ENCODE data around the gene CLOCK.

CLOCK gene

GRCh38 chr4:55395529-55396307, 151.0 kb downstream of the CLOCK start, which contains the start of gene TMEM165:
TSS of gene TMEM165 (plus strand) at chr4:55395957. CDS start at chr4:55396190, 233 bp downstream.
- Histone ChIP-seq H3K4me1 (ENCODE audit: control insufficient read depth in 1 of 2, insufficient read depth in 2 of 2, low read length in 2 of 2) (peaks cover 25 to 36% of the 10 kb centered on the region in 2 donors), H3K9me3 (ENCODE audit: control insufficient read depth in 1 of 2, low read length in 2 of 2) (no peaks in the 10 kb centered on the region), H3K36me3 (ENCODE audit: control insufficient read depth in 1 of 2, insufficient read depth in 2 of 2, low read length in 2 of 2) (peaks cover 0 to 6% of the 10 kb centered on the region in 2 donors)

GRCh38 chr4:55395218-55395528, 151.5 kb downstream of the CLOCK start:
- peaks cover 25 to 32% of the 10 kb centered on the region in 2 donors for H3K4me1 ChIP-seq (ENCODE audit: control insufficient read depth in 1 of 2, insufficient read depth in 2 of 2, low read length in 2 of 2)
- peak overlapping the region; percentile 98 for H3K27ac ChIP-seq (ENCODE audit: low read depth, low read length)
- no peaks in the 10 kb centered on the region for H3K27me3 ChIP-seq (ENCODE audit: control insufficient read depth in 1 of 2, insufficient read depth in 2 of 2, low read length in 2 of 2)
- peak overlapping the region; percentile 76 to 97 for H3K4me3 ChIP-seq (ENCODE audit: low read depth in 1 of 2, low read length in 2 of 2)
- H3K9me3 ChIP-seq (ENCODE audit: control insufficient read depth in 1 of 2, low read length in 2 of 2): no peaks in the 10 kb centered on the region
- H3K36me3 ChIP-seq (ENCODE audit: control insufficient read depth in 1 of 2, insufficient read depth in 2 of 2, low read length in 2 of 2): peaks cover 0 to 6% of the 10 kb centered on the region in 2 donors
- H3K9ac ChIP-seq (ENCODE audit: low read depth in 1 of 2, low read length in 2 of 2): peak overlapping the region; percentile 51 to 82

More at GRCh38 chr4:55395529-55396307, 151.0 kb downstream of the CLOCK start, which contains the start of gene TMEM165:
- Histone ChIP-seq H3K27me3 (ENCODE audit: control insufficient read depth in 1 of 2, insufficient read depth in 2 of 2, low read length in 2 of 2) (no peaks in the 10 kb centered on the region), H3K27ac (ENCODE audit: low read depth, low read length) (peak within 1 kb of the TSS; percentile 98), H3K9ac (ENCODE audit: low read depth in 1 of 2, low read length in 2 of 2) (peak within 1 kb of the TSS; percentile 82 to 85), H3K4me3 (ENCODE audit: low read depth in 1 of 2, low read length in 2 of 2) (peak within 1 kb of the TSS; percentile 76 to 97)

GRCh38 chr4:55393461-55394320, 153.0 kb downstream of the CLOCK start:
- Histone ChIP-seq H3K36me3 (ENCODE audit: control insufficient read depth in 1 of 2, insufficient read depth in 2 of 2, low read length in 2 of 2) (no peaks in the 10 kb centered on the region), H3K27me3 (ENCODE audit: control insufficient read depth in 1 of 2, insufficient read depth in 2 of 2, low read length in 2 of 2) (no peaks in the 10 kb centered on the region), H3K27ac (ENCODE audit: low read depth, low read length) (no peak overlapping the region), H3K9ac (ENCODE audit: low read depth in 1 of 2, low read length in 2 of 2) (no peak overlapping the region), H3K4me3 (ENCODE audit: low read depth in 1 of 2, low read length in 2 of 2) (no peak overlapping the region), H3K9me3 (ENCODE audit: control insufficient read depth in 1 of 2, low read length in 2 of 2) (no peaks in the 10 kb centered on the region), H3K4me1 (ENCODE audit: control insufficient read depth in 1 of 2, insufficient read depth in 2 of 2, low read length in 2 of 2) (peaks cover 17 to 25% of the 10 kb centered on the region in 2 donors)

GRCh38 chr4:55386840-55387239, 159.9 kb downstream of the CLOCK start:
- Histone ChIP-seq H3K27me3 (ENCODE audit: control insufficient read depth in 1 of 2, insufficient read depth in 2 of 2, low read length in 2 of 2) (no peaks in the 10 kb centered on the region), H3K4me3 (ENCODE audit: low read depth in 1 of 2, low read length in 2 of 2) (no peak overlapping the region), H3K4me1 (ENCODE audit: control insufficient read depth in 1 of 2, insufficient read depth in 2 of 2, low read length in 2 of 2) (peaks cover 0 to 4% of the 10 kb centered on the region in 2 donors), H3K36me3 (ENCODE audit: control insufficient read depth in 1 of 2, insufficient read depth in 2 of 2, low read length in 2 of 2) (no peaks in the 10 kb centered on the region), H3K27ac (ENCODE audit: low read depth, low read length) (no peak overlapping the region), H3K9me3 (ENCODE audit: control insufficient read depth in 1 of 2, low read length in 2 of 2) (no peaks in the 10 kb centered on the region), H3K9ac (ENCODE audit: low read depth in 1 of 2, low read length in 2 of 2) (no peak overlapping the region)

GRCh38 chr4:55386073-55386472, 160.6 kb downstream of the CLOCK start:
- H3K4me3 ChIP-seq (ENCODE audit: low read depth in 1 of 2, low read length in 2 of 2): no peak overlapping the region
- no peaks in the 10 kb centered on the region for H3K27me3 ChIP-seq (ENCODE audit: control insufficient read depth in 1 of 2, insufficient read depth in 2 of 2, low read length in 2 of 2)
- no peaks in the 10 kb centered on the region for H3K36me3 ChIP-seq (ENCODE audit: control insufficient read depth in 1 of 2, insufficient read depth in 2 of 2, low read length in 2 of 2)
- H3K9ac ChIP-seq (ENCODE audit: low read depth in 1 of 2, low read length in 2 of 2): no peak overlapping the region
- no peaks in the 10 kb centered on the region for H3K9me3 ChIP-seq (ENCODE audit: control insufficient read depth in 1 of 2, low read length in 2 of 2)
- H3K27ac ChIP-seq (ENCODE audit: low read depth, low read length): no peak overlapping the region
- peaks cover 7 to 12% of the 10 kb centered on the region in 2 donors for H3K4me1 ChIP-seq (ENCODE audit: control insufficient read depth in 1 of 2, insufficient read depth in 2 of 2, low read length in 2 of 2)

- Histone ChIP-seq H3K9me3 (ENCODE audit: control insufficient read depth in 1 of 2, low read length in 2 of 2) (no peaks in the 10 kb centered on the region), H3K27ac (ENCODE audit: low read depth, low read length) (no peak overlapping the region), H3K36me3 (ENCODE audit: control insufficient read depth in 1 of 2, insufficient read depth in 2 of 2, low read length in 2 of 2) (no peaks in the 10 kb centered on the region), H3K27me3 (ENCODE audit: control insufficient read depth in 1 of 2, insufficient read depth in 2 of 2, low read length in 2 of 2) (no peaks in the 10 kb centered on the region), H3K4me1 (ENCODE audit: control insufficient read depth in 1 of 2, insufficient read depth in 2 of 2, low read length in 2 of 2) (peaks cover 13% of the 10 kb centered on the region in 2 donors), H3K9ac (ENCODE audit: low read depth in 1 of 2, low read length in 2 of 2) (no peak overlapping the region), H3K4me3 (ENCODE audit: low read depth in 1 of 2, low read length in 2 of 2) (no peak overlapping the region)
These were observed 161.5 kb downstream of the CLOCK start for GRCh38 chr4:55385201-55385649.

GRCh38 chr4:55382488-55383003, 164.2 kb downstream of the CLOCK start:
- no peak overlapping the region for H3K9ac ChIP-seq (ENCODE audit: low read depth in 1 of 2, low read length in 2 of 2)
- H3K4me1 ChIP-seq (ENCODE audit: control insufficient read depth in 1 of 2, insufficient read depth in 2 of 2, low read length in 2 of 2): peaks cover 20 to 24% of the 10 kb centered on the region in 2 donors
- H3K27me3 ChIP-seq (ENCODE audit: control insufficient read depth in 1 of 2, insufficient read depth in 2 of 2, low read length in 2 of 2): no peaks in the 10 kb centered on the region
- H3K36me3 ChIP-seq (ENCODE audit: control insufficient read depth in 1 of 2, insufficient read depth in 2 of 2, low read length in 2 of 2): no peaks in the 10 kb centered on the region
- H3K27ac ChIP-seq (ENCODE audit: low read depth, low read length): no peak overlapping the region
- no peak overlapping the region for H3K4me3 ChIP-seq (ENCODE audit: low read depth in 1 of 2, low read length in 2 of 2)
- H3K9me3 ChIP-seq (ENCODE audit: control insufficient read depth in 1 of 2, low read length in 2 of 2): no peaks in the 10 kb centered on the region

GRCh38 chr4:55381502-55381901, 165.2 kb downstream of the CLOCK start:
- no peak overlapping the region for H3K27ac ChIP-seq (ENCODE audit: low read depth, low read length)
- no peaks in the 10 kb centered on the region for H3K36me3 ChIP-seq (ENCODE audit: control insufficient read depth in 1 of 2, insufficient read depth in 2 of 2, low read length in 2 of 2)
- H3K4me3 ChIP-seq (ENCODE audit: low read depth in 1 of 2, low read length in 2 of 2): no peak overlapping the region
- no peaks in the 10 kb centered on the region for H3K27me3 ChIP-seq (ENCODE audit: control insufficient read depth in 1 of 2, insufficient read depth in 2 of 2, low read length in 2 of 2)
- H3K9ac ChIP-seq (ENCODE audit: low read depth in 1 of 2, low read length in 2 of 2): no peak overlapping the region
- H3K4me1 ChIP-seq (ENCODE audit: control insufficient read depth in 1 of 2, insufficient read depth in 2 of 2, low read length in 2 of 2): peaks cover 20 to 24% of the 10 kb centered on the region in 2 donors
- H3K9me3 ChIP-seq (ENCODE audit: control insufficient read depth in 1 of 2, low read length in 2 of 2): no peaks in the 10 kb centered on the region

- H3K4me1 ChIP-seq (ENCODE audit: control insufficient read depth in 1 of 2, insufficient read depth in 2 of 2, low read length in 2 of 2): peaks cover 20 to 24% of the 10 kb centered on the region in 2 donors
These were observed 166.1 kb downstream of the CLOCK start for GRCh38 chr4:55380576-55380975.

More at GRCh38 chr4:55380576-55380975, 166.1 kb downstream of the CLOCK start:
- no peaks in the 10 kb centered on the region for H3K36me3 ChIP-seq (ENCODE audit: control insufficient read depth in 1 of 2, insufficient read depth in 2 of 2, low read length in 2 of 2)
- H3K27me3 ChIP-seq (ENCODE audit: control insufficient read depth in 1 of 2, insufficient read depth in 2 of 2, low read length in 2 of 2): no peaks in the 10 kb centered on the region
- no peak overlapping the region for H3K27ac ChIP-seq (ENCODE audit: low read depth, low read length)
- H3K9me3 ChIP-seq (ENCODE audit: control insufficient read depth in 1 of 2, low read length in 2 of 2): no peaks in the 10 kb centered on the region
- H3K4me3 ChIP-seq (ENCODE audit: low read depth in 1 of 2, low read length in 2 of 2): no peak overlapping the region
- H3K9ac ChIP-seq (ENCODE audit: low read depth in 1 of 2, low read length in 2 of 2): no peak overlapping the region

All from duodenal mucosa (tissue), 2 donors.